ENCODE data around the gene CRY1.

DNA sequence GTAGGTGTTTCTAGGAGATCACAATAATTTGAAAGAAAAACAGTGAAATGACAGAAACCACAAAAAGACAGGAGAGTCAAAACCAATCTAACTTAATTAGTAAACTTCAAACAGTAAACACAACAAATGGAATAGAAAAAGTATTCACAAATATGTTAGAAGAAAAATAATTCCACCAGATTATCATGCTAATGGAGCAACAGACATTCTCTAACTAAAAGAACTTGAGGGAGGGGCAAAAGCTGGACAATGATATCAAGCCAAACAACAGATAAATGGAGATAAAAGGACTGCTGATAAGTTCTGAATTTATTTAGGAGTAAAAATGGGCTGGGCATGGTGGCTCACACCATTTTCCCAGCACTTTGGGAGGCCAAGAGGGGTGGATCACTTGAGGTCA lies 28.7 kb downstream of the CRY1 start:
- TF ChIP-seq, protein P1, sequence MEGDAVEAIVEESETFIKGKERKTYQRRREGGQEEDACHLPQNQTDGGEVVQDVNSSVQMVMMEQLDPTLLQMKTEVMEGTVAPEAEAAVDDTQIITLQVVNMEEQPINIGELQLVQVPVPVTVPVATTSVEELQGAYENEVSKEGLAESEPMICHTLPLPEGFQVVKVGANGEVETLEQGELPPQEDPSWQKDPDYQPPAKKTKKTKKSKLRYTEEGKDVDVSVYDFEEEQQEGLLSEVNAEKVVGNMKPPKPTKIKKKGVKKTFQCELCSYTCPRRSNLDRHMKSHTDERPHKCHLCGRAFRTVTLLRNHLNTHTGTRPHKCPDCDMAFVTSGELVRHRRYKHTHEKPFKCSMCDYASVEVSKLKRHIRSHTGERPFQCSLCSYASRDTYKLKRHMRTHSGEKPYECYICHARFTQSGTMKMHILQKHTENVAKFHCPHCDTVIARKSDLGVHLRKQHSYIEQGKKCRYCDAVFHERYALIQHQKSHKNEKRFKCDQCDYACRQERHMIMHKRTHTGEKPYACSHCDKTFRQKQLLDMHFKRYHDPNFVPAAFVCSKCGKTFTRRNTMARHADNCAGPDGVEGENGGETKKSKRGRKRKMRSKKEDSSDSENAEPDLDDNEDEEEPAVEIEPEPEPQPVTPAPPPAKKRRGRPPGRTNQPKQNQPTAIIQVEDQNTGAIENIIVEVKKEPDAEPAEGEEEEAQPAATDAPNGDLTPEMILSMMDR (IDR thresholded peaks at IDR 0.05; ENCODE audit: insufficient read depth, low read length, poor library complexity, severe bottlenecking) = no peak
- TF ChIP-seq EZH2phosphoT487 (conservative IDR thresholded peaks at IDR 0.05; ENCODE audit: low read length) = no peak

Data from SU-DHL-6 (cell line).